Kidney epithelial cell (primary cell): Measurements from ENCODE around the gene NINL. TPM values are rescaled to one million over a fixed set of nuclear protein-coding genes. Genes with fewer than 3 reads are reported as not detected.

Source experiments
- DNase-seq: peaks from one replicate; pipeline ENCODE4 v3.0.0-alpha.2; 2010; ENCODE audit warnings: low read depth
- H3K27me3 ChIP-seq: 2 replicates; pipeline ENCODE4 v1.6.0; 2011; ENCODE audit warnings: low read length; ENCODE audit not compliant: control insufficient read depth, insufficient read depth
- H3K36me3 ChIP-seq: 2 replicates; pipeline ENCODE4 v1.5.1; 2011; ENCODE audit warnings: low read length; ENCODE audit not compliant: control insufficient read depth, insufficient read depth
- H3K4me3 ChIP-seq: 2 replicates; pipeline ENCODE4 v1.5.1; 2011; ENCODE audit warnings: low read depth, mild to moderate bottlenecking, control low read depth, low read length
- total RNA-seq: library from RNA; depleted of rRNA; stranded (reverse); fragments of >200 nt; gene quantifications from 2 replicates; pipeline ENCODE4 v1.2.3, GENCODE V29; 2015
- TF ChIP-seq, protein P1 (sequence below): IDR thresholded peaks from 2 replicates; pipeline ENCODE4 v1.5.1; 2011; ENCODE audit warnings: mild to moderate bottlenecking, moderate library complexity, low read length, control low read depth, inconsistent platforms; ENCODE audit not compliant: insufficient read depth, poor library complexity, severe bottlenecking

The NINL gene
- total RNA-seq, 1 donor from 2014 or later, result 19.6 TPM

DNA sequence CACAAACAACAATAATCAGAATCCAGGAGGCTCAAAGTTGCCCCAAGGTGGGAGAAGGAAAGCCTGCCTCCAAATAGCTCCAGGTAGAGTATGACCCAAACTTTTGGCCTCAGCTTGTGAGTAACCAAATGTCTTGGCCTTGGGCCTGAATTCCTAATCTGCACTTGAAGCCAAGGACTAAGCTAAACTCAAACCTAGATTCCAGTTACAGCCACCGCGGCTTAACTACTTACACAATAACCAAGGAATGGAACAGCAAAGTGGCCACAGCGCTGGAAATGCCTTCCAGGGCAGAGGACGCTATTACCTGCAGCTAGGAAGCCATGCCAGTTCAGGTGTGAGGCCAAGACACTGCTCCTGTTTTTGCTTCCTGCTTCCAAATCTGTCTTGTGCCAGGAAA is 4.6 kb downstream of the NINL start:
- no peak for DNase-seq
- Histone ChIP-seq H3K4me3 (no peak overlapping the region), H3K36me3 (no peaks in the 10 kb centered on the region), H3K27me3 (no peaks in the 10 kb centered on the region)
- TF ChIP-seq, protein P1, sequence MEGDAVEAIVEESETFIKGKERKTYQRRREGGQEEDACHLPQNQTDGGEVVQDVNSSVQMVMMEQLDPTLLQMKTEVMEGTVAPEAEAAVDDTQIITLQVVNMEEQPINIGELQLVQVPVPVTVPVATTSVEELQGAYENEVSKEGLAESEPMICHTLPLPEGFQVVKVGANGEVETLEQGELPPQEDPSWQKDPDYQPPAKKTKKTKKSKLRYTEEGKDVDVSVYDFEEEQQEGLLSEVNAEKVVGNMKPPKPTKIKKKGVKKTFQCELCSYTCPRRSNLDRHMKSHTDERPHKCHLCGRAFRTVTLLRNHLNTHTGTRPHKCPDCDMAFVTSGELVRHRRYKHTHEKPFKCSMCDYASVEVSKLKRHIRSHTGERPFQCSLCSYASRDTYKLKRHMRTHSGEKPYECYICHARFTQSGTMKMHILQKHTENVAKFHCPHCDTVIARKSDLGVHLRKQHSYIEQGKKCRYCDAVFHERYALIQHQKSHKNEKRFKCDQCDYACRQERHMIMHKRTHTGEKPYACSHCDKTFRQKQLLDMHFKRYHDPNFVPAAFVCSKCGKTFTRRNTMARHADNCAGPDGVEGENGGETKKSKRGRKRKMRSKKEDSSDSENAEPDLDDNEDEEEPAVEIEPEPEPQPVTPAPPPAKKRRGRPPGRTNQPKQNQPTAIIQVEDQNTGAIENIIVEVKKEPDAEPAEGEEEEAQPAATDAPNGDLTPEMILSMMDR, result no peak

GRCh38 chr20:25579081-25579770 is 6.1 kb downstream of the NINL start:
- no peak for DNase-seq
- no peak overlapping the region for H3K4me3 ChIP-seq
- TF ChIP-seq, protein P1, result no peak
- no peaks in the 10 kb centered on the region for H3K36me3 ChIP-seq
- H3K27me3 ChIP-seq, result no peaks in the 10 kb centered on the region

DNA sequence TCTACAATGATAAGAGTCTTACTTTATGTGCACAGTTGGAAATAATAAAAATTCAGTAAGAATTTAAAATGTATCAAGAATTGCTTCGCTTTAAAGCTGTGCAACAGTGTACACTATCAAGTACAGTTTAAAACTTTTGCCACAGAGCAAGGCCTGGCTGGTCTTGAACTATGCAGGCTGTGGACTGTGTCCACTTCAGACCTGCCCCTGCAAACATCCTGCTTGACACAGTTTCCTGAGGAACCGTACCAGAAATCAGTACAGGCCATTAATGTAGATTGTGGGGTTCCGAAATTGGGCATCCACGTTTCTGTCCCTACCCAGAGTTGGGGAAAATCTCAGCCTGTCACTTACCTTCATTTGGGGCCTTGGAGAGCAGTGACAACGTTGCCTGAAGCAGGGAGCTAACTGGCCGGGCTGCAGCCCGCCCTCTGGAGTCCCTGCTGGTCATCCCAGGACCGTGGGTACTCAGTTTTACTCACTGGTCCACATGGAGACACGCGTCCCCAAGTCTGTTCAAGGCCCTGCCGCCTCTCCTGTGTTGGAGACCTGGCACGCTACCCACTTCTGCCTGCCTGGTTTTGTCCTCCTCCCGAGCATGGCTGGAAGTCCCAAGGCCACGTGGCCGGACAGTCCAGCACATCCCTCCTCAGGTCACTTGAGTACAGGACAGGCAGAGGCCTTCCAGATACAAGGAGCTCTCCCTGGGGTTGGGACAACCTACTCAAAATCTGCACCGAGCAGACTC is 8.4 kb downstream of the NINL start:
- no peak overlapping the region for H3K4me3 ChIP-seq
- H3K27me3 ChIP-seq, result no peaks in the 10 kb centered on the region
- TF ChIP-seq, protein P1, result no peak
- no peaks in the 10 kb centered on the region for H3K36me3 ChIP-seq
- DNase-seq, result no peak

GRCh38 chr20:25574411-25574810 is 10.9 kb downstream of the NINL start:
- Histone ChIP-seq H3K27me3 (no peaks in the 10 kb centered on the region), H3K36me3 (no peaks in the 10 kb centered on the region), H3K4me3 (no peak overlapping the region)
- TF ChIP-seq, protein P1, result peak; percentile 22
- no peak for DNase-seq

DNA sequence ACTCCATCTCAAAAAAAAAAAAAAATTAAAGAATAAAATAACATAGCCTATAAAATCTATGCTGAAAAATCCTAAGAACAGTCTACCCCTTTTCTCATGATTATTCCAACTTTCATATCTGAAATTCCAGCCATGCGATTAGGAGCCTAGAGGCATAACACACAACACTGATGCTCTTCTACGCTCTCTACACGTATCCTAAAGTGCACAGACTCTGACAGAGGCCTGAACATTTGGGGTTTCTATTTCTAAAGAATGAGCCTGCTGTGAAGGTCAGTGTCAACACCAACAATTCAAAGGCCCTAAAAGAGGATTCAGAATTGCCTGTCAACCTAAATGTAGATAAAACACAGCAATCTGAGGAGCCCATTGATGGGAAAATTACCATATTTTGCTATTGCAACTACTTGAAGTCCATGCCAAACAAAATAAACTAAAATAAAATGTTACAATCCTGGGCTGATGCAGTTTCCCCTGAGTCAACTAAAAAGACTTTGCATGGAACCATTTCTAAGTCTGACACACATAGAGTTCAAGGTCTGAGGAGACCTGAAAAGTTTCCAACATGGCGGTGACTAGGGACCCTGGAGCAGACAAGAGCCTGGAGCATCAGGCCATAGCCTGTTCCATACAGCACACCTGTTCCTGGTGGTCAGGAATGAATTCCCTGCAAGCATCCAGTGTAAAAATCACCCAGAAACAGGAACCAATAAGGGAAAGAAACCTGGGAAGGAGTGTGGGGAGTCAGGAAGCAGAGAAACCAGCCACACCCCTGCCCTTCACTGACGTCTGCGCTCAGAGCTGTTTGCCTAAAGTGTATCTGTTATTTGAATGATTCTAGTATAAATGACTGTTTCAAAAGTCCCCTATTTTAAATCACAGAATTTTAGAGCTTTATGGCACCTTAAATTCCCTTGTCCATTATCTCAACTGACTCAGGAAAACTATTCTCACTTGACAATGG is 11.8 kb downstream of the NINL start:
- TF ChIP-seq, protein P1, result no peak
- no peak for DNase-seq
- Histone ChIP-seq H3K36me3 (no peaks in the 10 kb centered on the region), H3K4me3 (no peak overlapping the region), H3K27me3 (no peaks in the 10 kb centered on the region)
